ENCODE measurements around the gene MEAK7. TPM values are rescaled to one million over a fixed set of nuclear protein-coding genes. Genes with fewer than 3 reads are reported as not detected.
A peak's percentile ranks its signal among the peaks of the same experiment; 100 is the strongest.

MEAK7 gene
- total RNA-seq, 1 donor from 2014 or later, result 32.3 TPM

DNA sequence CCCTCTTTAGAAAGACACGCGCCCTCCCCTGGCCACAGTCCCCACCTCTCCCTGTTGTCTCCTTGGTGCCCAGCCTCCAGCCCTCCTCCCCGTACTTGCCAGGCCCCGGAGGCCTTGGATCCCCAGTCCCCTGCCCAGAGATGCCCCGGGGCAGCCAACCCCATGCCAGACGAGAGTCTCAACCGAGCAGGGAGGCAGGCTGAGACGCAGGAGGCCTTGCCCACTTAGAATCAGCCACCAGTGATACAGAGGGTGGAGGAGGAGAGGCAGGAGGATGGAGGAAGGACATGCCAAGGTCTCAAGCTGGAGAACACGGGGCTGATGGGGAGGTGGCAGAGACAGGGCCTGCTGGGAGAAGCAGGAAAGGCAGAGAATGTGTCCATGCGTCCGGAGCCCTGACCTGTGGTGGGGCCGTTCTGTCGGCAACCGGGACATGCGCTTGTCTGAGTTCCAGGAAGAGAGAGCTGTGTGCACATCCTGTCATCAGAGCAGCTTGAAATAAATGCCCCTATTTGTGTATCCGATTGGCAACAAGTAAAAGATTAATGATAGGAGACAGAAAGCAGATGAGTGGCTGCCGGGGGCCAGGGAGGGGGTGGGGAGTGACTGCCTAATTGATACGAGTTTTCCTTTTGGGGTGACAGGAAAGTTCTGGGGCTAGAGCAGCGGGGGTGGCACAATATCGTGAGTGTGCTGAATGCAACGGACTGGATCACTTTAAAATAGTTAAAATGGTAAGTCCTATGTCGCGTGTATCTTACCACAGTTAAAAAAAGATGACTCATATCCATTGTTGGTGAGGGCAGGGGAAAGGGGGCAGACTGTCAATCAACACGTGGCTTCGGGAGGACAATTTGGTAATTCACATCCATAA is 44.7 kb upstream of the MEAK7 start:
- peaks cover 3% of the 10 kb centered on the region for H3K27me3 Mint-ChIP-seq
- H3K4me1 Mint-ChIP-seq (ENCODE audit: low read depth), result peaks cover 14% of the 10 kb centered on the region
- peak overlapping the region; percentile 80 for H3K27ac Mint-ChIP-seq
- DNase-seq (ENCODE audit: low spot score, unreplicated experiment), result no peak
- H3K36me3 Mint-ChIP-seq (ENCODE audit: insufficient read depth), result no peaks in the 10 kb centered on the region
- no peak for TF ChIP-seq CTCF (IDR thresholded peaks at IDR 0.05; ENCODE audit: unreplicated experiment)
- H3K9me3 Mint-ChIP-seq (ENCODE audit: low read depth), result no peaks in the 10 kb centered on the region
- H3K4me3 Mint-ChIP-seq (ENCODE audit: low read depth), result no peak overlapping the region

DNA sequence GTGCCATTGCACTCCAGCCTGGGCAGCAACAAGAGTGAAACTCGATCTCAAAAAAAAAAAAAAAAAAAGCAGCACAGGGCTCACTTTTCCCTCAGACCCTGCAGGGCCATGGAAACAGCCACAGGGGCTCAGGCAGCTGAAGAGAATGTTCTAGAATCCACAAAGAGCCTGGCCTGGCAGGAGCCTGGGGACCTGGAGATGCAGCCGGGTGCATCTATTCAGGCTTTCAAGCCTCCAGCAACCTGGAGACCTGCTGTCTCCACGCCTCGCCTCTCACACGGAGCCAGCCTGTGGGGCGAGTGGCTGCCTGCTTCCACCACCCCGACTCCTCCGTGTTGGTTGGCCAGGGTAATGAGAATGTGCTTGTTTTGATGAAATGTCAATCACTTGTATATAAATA is 44.0 kb upstream of the MEAK7 start:
- Mint-ChIP-seq H3K27ac (no peak overlapping the region), H3K9me3 (ENCODE audit: low read depth) (no peaks in the 10 kb centered on the region), H3K4me3 (ENCODE audit: low read depth) (no peak overlapping the region), H3K27me3 (peaks cover 3% of the 10 kb centered on the region), H3K36me3 (ENCODE audit: insufficient read depth) (no peaks in the 10 kb centered on the region), H3K4me1 (ENCODE audit: low read depth) (peaks cover 12% of the 10 kb centered on the region)
- no peak for TF ChIP-seq CTCF (IDR thresholded peaks at IDR 0.05; ENCODE audit: unreplicated experiment)
- DNase-seq (ENCODE audit: low spot score, unreplicated experiment), result no peak

GRCh38 chr16:84547546-84548061 is 43.1 kb upstream of the MEAK7 start:
- Mint-ChIP-seq H3K9me3 (ENCODE audit: low read depth) (no peaks in the 10 kb centered on the region), H3K4me1 (ENCODE audit: low read depth) (peaks cover 12% of the 10 kb centered on the region), H3K4me3 (ENCODE audit: low read depth) (no peak overlapping the region), H3K27ac (no peak overlapping the region), H3K27me3 (no peaks in the 10 kb centered on the region), H3K36me3 (ENCODE audit: insufficient read depth) (no peaks in the 10 kb centered on the region)
- no peak for TF ChIP-seq CTCF (IDR thresholded peaks at IDR 0.05; ENCODE audit: unreplicated experiment)
- DNase-seq (ENCODE audit: low spot score, unreplicated experiment), result no peak

DNA sequence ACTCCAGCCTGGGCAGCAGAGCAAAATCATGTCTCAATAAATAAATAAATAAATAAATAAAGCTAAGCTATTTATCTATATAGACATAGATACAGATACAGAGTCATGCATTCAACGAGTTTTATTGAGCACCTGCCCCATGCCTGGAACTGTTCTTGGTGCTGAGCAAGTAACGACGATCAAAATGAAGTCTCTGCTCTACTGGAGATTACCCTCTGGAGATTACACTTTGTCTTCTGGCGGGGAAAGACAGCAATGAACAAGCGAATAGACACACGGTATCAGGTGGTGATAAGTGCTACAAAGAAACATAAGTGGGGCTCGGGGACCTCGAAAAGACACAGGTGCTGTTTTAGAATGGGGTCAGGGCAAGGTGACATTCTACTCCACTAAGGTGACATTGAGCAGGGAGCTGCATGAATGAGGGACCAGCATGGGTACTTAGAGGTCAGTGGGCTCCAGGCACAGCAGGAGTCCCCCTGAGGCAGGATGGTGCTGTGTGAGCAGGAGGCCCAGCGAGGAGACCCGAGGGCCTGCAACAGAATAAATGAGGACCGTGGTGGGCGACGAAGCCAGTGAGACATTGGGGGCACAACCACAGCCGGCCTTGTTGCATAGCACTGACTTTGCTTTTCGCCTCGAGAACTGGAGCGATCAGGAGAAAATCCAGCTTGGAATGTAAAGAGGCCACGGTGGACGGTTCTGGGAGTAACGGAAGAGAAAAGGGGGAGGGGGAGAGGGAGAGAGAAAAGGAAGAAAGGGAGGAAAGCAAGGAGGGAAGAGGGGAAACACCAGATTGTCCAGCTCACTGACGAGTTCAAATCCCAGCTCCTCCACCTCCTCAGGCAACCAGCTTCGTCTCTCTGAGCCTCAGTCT is 42.4 kb upstream of the MEAK7 start:
- Mint-ChIP-seq H3K27ac (no peak overlapping the region), H3K4me3 (ENCODE audit: low read depth) (no peak overlapping the region), H3K27me3 (no peaks in the 10 kb centered on the region), H3K36me3 (ENCODE audit: insufficient read depth) (no peaks in the 10 kb centered on the region), H3K9me3 (ENCODE audit: low read depth) (no peaks in the 10 kb centered on the region), H3K4me1 (ENCODE audit: low read depth) (peaks cover 12% of the 10 kb centered on the region)
- TF ChIP-seq CTCF (IDR thresholded peaks at IDR 0.05; ENCODE audit: unreplicated experiment), result no peak
- DNase-seq (ENCODE audit: low spot score, unreplicated experiment), result no peak

DNA sequence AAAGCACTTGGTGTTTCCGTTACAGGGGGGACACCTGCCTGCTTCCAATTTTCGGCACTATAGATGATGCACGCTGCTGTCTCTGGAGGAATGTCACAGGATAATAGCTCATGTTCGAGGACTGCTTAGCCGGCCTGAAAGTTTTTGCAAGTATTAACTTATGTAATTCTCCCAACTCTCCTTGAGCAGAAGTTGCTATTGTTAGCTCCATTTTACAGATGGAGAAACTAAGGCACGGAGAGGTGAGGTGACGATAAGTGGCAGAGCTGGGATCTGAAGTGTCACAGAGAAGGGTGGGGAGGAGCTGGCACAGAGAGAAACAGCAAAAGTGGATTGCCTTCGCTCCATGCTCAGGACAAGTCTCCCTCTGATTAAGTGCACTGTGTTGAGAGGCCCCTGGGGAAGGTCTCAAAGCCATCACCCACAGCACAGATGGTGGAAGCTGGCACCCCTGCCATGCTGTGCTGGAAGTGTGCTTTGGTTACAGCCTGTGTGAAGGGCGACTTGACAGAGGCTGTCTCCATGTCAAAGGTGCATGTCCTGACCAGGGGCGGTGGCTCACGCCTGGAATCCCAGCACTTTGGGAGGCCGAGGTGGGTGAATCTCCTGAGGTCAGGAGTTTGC is 40.8 kb upstream of the MEAK7 start:
- no peaks in the 10 kb centered on the region for H3K27me3 Mint-ChIP-seq
- TF ChIP-seq CTCF (IDR thresholded peaks at IDR 0.05; ENCODE audit: unreplicated experiment), result no peak
- peaks cover 12% of the 10 kb centered on the region for H3K4me1 Mint-ChIP-seq (ENCODE audit: low read depth)
- DNase-seq (ENCODE audit: low spot score, unreplicated experiment), result no peak
- no peaks in the 10 kb centered on the region for H3K36me3 Mint-ChIP-seq (ENCODE audit: insufficient read depth)
- no peak overlapping the region for H3K27ac Mint-ChIP-seq
- no peaks in the 10 kb centered on the region for H3K9me3 Mint-ChIP-seq (ENCODE audit: low read depth)
- no peak overlapping the region for H3K4me3 Mint-ChIP-seq (ENCODE audit: low read depth)

Data from progenitor cell of endocrine pancreas (in vitro differentiated cells).